ENCODE measurements around the gene VMO1.
"Not testable (repeated sequence)": the region's sequence is repeated elsewhere in the genome, so short reads cannot be mapped to it uniquely, and the experiment has no call there.

The VMO1 gene

GRCh38 chr17:4786106-4786511 lies at the start of gene VMO1:
TSS of gene VMO1 (minus strand) at chr17:4786364. CDS start at chr17:4786352, 12 bp downstream.
- DNase-seq, result no peak

- no peak for DNase-seq
Observed at GRCh38 chr17:4834681-4835020, 48.5 kb upstream of the VMO1 start.

GRCh38 chr17:4833941-4834680 lies 47.9 kb upstream of the VMO1 start:
- no peak for DNase-seq

GRCh38 chr17:4833178-4833940 lies 47.2 kb upstream of the VMO1 start, which contains the start of gene MINK1:
TSS of gene MINK1 (plus strand) at chr17:4833340. CDS start at chr17:4833584, 244 bp downstream.
- DNase-seq, result peak; percentile 88

GRCh38 chr17:4832829-4833177 lies 46.6 kb upstream of the VMO1 start:
- not testable (repeated sequence) for DNase-seq

GRCh38 chr17:4827399-4827798 lies 41.2 kb upstream of the VMO1 start:
- DNase-seq, result no peak

- no peak for DNase-seq
Observed at GRCh38 chr17:4823373-4824089, 37.4 kb upstream of the VMO1 start.

GRCh38 chr17:4822835-4823234 lies 36.7 kb upstream of the VMO1 start:
- DNase-seq, result no peak

GRCh38 chr17:4818276-4818675 lies 32.1 kb upstream of the VMO1 start:
- no peak for DNase-seq

- no peak for DNase-seq
Observed at GRCh38 chr17:4816826-4817225, 30.7 kb upstream of the VMO1 start.

GRCh38 chr17:4815043-4815675 lies 29.0 kb upstream of the VMO1 start:
- DNase-seq, result no peak

- DNase-seq, result no peak
Observed at GRCh38 chr17:4812690-4813089, 26.5 kb upstream of the VMO1 start.

- no peak for DNase-seq
Observed at GRCh38 chr17:4811471-4811870, 25.3 kb upstream of the VMO1 start.

- DNase-seq, result no peak
Observed at GRCh38 chr17:4810696-4811290, 24.6 kb upstream of the VMO1 start.

GRCh38 chr17:4808378-4808767 lies 22.2 kb upstream of the VMO1 start:
- no peak for DNase-seq

GRCh38 chr17:4807605-4808377 lies 21.6 kb upstream of the VMO1 start:
- no peak for DNase-seq

- DNase-seq, result peak; percentile 85
Observed at GRCh38 chr17:4806777-4807604, 20.8 kb upstream of the VMO1 start, which contains the start of gene PLD2. TSS of gene PLD2 (plus strand) at chr17:4807152. CDS start at chr17:4807773, 621 bp downstream.

- no peak for DNase-seq
Observed at GRCh38 chr17:4806456-4806776, 20.3 kb upstream of the VMO1 start.

GRCh38 chr17:4802228-4802627 lies 16.1 kb upstream of the VMO1 start, which contains the start of gene C17orf114:
TSS of gene C17orf114 (minus strand) at chr17:4802328.
- no peak for DNase-seq

GRCh38 chr17:4800462-4801196 lies 14.5 kb upstream of the VMO1 start:
- DNase-seq, result no peak

All from stimulated activated CD4-positive, alpha-beta T cell treated with anti-CD3 and anti-CD28 coated beads, Interleukin-1b, Interleukin-23, amount 100 ng/mL, for 48 hours (primary cell).